ENCODE data around the gene CYP26C1.

CYP26C1 gene, protein sequence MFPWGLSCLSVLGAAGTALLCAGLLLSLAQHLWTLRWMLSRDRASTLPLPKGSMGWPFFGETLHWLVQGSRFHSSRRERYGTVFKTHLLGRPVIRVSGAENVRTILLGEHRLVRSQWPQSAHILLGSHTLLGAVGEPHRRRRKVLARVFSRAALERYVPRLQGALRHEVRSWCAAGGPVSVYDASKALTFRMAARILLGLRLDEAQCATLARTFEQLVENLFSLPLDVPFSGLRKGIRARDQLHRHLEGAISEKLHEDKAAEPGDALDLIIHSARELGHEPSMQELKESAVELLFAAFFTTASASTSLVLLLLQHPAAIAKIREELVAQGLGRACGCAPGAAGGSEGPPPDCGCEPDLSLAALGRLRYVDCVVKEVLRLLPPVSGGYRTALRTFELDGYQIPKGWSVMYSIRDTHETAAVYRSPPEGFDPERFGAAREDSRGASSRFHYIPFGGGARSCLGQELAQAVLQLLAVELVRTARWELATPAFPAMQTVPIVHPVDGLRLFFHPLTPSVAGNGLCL

DNA sequence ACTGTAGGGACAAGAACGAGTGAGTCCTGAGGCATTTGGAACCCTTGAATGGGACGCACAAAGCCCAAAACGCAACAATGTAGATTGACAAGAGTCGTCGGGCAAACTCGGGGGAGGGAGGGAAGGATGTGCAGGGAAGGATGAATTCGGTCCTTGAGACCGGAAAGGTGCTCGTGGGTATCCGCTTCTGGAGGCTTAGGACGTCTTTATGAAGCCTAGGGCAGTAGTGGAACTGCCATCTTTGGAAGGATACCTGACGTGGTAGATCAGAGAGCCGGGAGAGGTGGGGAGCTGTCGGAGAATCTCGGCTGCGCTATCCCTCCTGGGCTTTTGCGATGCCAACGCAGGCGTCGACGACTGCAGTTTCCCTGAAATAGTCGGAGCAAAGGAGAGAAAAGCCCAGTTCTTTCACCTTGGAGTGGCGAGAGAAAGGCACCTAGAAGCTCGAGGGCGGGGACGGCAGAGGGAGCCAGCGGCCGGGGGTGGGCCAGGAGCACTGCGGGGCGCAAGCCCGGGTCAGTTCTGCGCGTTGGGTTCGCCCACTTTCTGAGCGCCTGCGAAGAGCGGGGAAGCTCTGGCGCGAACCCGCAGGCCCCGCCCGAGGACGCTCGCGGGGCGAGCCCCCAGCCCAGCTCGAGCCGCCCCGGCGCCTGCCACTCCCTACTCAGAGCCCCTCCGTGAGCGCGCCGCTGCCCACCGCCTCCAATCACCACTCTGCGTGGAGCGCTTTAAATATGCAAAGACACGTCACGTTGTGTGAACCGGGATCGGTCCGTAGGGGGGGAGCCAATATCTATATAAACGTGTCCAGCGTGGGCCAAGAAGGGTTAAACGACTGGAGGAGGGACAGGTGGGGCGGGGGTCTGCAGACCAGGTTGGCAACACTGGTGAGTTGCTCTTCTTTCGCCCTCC is at the start of gene CYP26C1:
Gene CYP26C1 (plus strand): TSS at position 824 of the 912 bp plus-strand sequence. CDS start 466 bp downstream, outside the sequence.
- no peak for DNase-seq (ENCODE audit: low read depth in 2 of 2)

DNA sequence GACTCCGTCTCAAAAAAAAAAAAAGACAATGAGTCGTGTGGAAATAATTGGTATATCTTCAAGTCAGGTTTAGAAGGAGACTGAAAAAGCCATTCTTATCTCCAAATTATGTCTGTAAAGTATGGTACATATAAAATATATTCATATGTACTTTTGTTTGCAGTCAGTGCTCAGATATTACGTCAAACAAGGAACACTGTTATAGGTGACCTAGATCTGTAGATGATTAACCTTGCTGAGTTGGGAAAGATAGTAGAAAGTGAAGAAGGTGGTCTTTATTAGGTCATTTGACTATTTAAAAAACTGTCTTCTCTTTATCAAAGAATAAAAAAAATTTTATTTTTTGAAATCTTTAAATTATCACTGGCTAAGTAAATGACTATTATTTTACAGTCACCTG is 44.9 kb upstream of the CYP26C1 start:
- DNase-seq (ENCODE audit: low read depth in 2 of 2) = no peak

DNA sequence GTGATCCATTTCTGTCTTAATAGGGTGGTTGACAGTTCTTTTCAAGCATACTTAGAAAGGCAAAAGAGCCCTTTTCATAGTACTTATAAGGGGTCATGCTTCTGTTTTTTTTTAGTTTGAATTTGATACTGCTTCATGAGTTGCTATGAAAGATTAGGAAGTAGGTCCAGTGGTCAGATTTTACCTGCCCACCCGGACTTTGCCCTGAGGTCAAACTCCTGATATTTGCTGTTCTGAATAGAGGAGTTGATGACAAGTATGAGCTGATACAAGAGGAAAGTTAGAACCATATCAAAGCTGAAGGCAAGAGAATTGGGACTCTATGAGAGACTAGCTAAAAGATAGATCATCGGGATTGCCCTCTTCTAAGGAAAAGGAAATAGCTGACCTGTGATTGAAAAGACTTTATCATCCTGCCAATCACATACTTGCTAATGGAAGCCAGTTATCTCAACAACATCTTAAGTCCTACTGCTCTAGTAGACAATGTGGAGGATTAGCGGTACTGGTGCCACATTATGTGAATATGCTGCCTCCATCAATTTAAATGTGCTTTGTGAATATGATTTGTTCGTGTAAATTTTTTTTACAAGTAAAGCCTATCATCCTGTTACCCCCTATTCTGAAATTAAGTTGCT is 37.5 kb upstream of the CYP26C1 start:
- no peak for DNase-seq (ENCODE audit: low read depth in 2 of 2)

DNA sequence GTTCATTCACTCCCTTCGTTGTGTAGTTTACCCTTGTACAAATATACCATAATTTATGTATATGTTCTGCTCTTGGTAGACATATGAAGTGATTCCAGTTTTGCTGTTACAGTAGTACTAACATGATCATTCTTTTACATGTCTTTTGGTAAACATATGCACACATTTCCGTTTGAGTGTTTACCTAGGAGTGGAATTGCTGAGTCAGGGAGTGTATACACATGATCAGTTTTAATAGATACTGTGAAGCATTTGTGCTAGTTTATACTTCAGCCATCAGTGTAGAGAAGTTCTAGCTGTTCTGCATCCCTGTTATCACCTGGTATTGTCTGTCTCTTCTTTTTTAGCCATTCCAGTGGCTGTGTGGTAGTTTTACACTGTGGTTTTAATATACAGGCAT is 34.5 kb upstream of the CYP26C1 start:
- no peak for DNase-seq (ENCODE audit: low read depth in 2 of 2)

DNA sequence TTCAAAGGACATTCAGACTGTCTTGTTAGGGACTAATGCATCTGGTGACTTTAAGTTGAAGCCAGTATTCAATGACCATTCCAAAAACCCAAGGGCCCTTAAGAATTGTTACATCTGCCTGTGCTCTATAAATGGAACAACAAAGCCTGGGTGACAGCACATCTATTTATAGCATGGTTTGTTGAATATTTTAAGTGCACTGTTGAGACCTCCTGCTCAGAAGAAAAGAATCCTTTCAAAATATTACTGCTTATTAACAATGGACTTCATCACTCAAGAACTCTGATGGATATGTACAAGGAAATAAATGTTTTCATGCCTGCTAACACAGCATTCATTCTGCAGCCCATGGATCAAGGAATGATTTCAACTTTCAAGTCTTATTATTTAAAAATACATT is 33.1 kb upstream of the CYP26C1 start:
- no peak for DNase-seq (ENCODE audit: low read depth in 2 of 2)

DNA sequence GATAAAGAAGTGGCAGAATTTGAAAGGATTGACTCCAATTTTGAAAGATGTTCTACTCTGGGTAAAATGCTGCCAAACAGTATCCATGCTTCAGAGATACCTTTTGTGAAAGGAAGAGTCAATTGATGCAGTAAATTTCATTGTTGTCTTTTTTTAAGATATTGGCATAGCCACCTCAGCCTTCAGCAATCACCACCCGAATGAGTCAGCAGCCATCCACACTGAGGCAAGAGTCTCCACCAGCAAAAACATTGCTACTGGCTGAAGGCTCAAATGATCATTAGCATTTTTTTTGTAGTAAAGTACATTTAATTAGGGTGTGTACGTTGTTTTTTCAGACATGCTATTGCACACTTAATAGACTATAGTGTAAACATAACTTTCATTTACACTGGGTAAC is 31.7 kb upstream of the CYP26C1 start:
- DNase-seq (ENCODE audit: low read depth in 2 of 2) = no peak

DNA sequence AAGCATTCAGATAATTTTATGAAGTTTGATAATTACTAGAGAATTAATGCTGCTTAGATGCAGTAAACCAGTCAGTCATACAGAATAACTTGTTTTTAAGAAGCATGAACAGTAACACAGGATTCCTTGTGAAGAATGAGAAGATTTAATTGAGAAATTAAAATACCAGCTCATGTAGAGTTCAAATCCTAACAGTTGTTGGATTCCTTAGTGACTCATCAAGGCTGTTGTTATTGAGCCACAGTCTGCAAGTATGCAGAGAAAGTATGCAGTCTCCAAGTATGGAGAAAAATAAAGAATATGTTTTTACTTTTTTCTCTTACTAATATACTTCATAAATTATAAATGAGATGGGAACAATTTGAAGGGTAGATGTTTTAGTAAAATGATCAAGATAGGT is 30.2 kb upstream of the CYP26C1 start:
- no peak for DNase-seq (ENCODE audit: low read depth in 2 of 2)

DNA sequence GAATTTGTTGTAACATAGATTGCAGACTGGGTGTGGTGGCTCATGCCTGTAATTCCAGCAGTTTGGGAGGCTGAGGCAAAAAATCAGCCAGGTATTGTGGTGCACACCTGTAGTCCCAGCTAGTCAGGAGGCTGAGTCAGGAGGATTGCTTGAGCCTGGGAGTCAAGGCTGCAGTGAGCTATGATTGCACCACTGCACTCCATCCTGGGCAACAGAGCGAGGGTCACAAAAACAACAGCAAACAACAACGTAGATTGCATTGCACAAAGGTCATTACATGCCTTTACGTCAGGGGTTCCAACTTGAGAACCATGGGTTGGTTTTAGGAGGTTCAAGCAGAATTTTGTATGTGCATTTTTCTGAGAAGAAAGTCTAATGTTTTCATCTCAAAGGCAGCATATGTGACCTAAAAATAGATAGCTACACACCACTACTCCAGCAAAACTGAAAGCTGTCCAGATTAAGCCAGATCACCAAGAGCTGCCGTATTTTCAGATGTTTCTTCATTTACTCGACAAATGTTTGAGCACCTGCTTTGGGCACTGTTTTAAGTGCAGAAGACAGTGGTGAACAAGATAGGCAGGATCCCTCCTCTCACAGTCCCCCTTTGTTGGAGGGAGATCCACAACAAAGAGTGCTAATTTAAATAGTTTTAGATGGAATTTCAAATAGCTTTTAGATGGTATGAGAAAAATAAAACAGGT is 28.3 kb upstream of the CYP26C1 start:
- no peak for DNase-seq (ENCODE audit: low read depth in 2 of 2)

DNA sequence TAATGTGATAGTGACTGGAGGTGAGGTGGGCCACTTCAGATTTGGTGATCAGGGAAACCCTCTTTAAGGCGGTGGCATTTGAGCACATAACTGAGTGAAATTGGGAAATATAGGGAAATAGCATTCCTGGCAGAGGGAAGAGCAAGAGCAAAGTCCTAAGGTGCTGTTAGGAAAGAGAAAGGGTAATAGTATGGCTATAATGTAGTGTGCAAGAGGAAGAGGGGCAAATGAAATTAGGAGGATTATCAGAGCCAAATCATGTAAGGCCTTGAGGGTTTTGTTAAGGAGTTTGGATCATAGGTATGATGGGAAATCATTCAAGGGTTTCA is 27.8 kb upstream of the CYP26C1 start:
- DNase-seq (ENCODE audit: low read depth in 2 of 2) = no peak

DNA sequence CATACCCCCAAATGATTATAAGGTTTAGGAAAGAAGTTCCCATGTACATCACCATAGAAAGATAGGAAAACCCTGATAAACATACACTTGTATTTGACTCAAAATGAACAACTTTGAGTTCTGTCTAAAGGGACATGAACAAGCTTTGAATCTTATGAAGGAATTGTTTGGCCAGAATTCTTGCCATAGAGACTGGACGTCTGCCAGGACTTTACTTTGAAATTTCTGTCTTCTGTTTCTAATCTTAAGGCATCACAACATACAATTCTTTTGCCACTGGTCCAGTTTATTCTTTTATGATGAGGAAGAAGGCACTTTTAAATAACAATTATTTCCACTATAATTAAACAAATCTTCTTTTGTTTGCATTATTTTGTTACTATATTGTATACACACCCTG is 26.2 kb upstream of the CYP26C1 start:
- no peak for DNase-seq (ENCODE audit: low read depth in 2 of 2)

DNA sequence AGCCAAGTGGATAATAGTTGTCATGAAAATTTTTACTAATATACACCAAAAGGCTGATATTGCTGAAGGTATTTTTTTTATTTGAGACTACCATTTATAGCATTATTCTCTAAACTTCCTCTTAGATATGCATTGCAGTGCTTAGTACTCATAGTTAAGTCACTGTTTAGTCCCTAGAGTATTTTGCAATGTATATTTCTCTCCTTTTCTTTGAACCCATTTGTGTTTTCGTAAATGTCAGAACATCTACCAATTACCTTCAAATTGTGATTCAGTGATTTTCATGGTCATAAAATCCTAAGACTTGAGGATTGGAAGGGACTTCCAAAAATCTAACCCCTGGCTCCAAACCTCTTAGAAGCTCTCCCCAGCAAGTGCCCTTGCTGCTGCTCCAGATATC is 21.5 kb upstream of the CYP26C1 start:
- DNase-seq (ENCODE audit: low read depth in 2 of 2) = no peak

DNA sequence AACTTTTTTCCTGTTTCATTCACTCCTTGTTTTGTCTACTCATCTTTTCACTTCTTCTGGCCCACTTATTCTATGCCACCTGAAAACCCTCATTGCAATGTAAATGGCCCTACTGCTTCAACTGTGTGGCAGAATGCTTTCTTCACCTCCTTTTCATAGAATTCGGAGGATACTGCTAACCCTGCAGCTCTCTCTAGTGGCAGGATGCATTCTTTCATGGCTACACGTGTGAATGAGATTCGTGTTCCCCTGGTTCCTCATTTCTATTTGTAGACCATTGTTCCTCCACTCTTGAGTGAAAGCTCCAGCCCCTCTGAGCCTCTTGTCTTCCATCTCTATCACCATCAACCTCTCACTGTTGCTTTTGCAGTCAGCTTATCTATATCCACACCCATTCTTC is 20.9 kb upstream of the CYP26C1 start:
- DNase-seq (ENCODE audit: low read depth in 2 of 2) = no peak

DNA sequence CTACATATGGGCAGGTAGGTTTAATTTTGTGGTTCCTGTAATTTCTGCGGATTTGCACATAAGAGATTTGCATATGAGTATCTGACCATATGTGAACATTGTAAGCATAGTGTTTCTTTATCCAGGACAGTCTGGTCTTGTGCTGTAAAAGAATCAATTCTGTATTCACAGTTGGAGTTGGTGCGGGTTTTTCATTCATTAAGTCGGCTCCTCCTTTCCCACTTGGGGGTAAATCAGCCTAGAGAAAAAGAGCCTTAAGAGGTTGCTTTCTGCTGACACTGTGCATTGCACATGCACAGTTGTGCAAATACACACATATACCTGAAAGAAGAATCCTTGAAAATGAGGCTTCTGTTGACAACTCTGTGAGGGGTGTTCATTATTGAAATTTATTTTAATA is 6.1 kb upstream of the CYP26C1 start:
- no peak for DNase-seq (ENCODE audit: low read depth in 2 of 2)

DNA sequence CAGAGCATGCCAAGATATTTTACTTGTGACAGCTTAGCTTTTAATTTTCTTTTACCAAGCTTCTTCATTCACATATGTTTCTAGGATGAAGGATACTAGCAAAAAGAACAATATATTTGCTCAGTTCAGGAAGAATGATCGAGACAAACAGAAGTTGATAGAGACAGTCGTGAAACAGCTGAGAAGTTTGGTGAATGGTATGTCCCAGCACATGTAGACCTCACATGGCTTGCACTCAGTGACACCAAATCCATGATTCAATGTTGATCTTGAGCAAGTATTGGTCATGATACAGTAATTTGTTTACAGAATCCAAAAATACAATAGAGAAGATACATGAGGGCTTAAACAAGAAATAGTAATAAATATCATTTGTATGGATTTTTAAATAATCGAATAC is 2.5 kb upstream of the CYP26C1 start:
- DNase-seq (ENCODE audit: low read depth in 2 of 2) = no peak

DNA sequence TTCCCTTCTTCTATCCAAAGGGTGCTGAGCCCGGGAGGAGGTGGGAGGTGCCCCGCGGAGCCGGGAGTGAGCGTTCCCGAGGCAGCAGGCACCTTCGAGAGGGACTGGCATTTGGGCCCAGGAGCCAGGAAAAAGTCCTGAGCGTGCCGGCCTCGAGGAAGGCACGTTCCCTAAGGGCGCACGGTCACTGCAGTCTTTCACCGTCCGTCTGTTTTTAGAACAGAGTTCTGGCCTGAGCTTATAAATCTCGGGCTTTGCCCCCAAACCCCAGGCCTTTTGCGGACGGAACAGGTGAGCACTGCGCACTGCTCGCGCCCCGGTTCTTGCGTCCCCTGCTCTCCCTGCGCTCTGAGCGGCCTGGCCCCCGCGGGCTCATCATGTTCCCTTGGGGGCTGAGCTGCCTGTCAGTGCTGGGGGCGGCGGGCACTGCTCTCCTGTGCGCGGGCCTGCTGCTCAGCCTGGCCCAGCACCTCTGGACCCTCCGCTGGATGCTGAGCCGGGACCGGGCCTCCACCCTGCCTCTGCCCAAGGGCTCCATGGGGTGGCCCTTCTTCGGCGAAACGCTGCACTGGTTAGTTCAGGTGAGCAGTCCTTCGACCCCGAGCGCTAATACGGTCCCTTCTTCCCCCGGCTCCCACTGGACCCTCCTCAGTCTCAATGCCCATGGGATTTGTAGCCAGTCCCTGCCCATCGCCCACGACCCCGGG is 442 bp downstream of the CYP26C1 start:
- DNase-seq (ENCODE audit: low read depth in 2 of 2) = no peak

DNA sequence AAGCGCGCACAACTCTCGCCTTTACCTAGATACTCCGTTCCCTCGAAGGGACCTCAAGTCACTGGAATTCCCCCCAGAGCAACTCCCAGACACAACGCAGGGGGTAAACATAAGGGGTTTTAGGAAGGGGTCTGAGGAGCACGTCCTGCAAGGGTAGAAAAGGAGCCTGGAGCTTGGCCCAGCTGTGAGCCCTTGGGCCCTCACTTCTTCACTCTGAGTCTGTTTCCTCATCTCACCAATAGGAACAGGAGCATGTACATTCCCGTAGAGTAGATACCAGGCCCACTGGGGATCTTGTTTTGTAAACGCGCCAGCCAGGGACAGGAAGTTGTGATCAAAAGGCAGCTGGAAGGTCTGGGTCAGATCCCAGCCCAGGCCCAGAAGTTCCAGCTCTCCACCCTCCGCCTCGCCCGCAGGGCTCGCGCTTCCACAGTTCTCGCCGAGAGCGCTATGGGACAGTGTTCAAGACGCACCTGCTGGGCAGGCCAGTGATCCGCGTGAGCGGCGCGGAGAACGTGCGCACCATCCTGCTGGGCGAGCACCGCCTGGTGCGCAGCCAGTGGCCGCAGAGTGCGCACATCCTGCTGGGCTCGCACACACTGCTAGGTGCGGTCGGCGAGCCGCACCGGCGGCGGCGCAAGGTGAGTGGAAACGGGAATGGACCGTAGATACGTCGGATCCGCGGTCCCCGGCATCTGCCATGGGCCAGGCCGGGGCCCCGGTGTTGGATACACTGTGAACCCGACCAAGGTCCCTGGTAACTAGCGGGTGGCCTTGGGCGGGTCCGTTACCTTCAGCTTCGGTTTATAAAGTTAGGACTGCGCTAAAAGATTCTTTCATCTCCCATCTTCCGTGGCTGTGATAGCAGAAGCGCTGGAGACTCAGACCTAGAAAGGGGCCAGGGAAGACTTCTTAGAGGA is 1.3 kb downstream of the CYP26C1 start:
- no peak for DNase-seq (ENCODE audit: low read depth in 2 of 2)

DNA sequence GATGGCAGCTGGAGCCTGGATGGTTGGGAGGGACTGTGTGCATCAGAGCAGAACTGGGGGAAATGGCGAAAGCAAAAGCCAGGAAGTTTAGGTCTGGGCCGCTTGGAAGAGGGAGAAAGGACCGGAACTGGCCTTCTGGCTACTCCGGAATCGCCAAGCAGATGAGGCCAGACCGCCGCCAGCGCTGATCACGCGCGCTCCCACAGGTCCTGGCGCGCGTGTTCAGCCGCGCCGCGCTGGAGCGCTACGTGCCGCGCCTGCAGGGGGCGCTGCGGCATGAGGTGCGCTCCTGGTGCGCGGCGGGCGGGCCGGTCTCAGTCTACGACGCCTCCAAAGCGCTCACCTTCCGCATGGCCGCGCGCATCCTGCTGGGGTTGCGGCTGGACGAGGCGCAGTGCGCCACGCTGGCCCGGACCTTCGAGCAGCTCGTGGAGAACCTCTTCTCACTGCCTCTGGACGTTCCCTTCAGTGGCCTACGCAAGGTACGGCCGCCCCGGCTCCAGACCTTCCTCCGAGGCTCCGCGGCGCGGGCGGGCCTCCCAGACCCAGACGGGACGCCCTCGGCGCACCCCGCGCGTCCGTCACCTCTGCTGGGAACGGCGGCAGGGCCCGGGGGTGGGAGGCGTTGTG is 2.0 kb downstream of the CYP26C1 start:
- peak; percentile 35 to 53 for DNase-seq (ENCODE audit: low read depth in 2 of 2)

DNA sequence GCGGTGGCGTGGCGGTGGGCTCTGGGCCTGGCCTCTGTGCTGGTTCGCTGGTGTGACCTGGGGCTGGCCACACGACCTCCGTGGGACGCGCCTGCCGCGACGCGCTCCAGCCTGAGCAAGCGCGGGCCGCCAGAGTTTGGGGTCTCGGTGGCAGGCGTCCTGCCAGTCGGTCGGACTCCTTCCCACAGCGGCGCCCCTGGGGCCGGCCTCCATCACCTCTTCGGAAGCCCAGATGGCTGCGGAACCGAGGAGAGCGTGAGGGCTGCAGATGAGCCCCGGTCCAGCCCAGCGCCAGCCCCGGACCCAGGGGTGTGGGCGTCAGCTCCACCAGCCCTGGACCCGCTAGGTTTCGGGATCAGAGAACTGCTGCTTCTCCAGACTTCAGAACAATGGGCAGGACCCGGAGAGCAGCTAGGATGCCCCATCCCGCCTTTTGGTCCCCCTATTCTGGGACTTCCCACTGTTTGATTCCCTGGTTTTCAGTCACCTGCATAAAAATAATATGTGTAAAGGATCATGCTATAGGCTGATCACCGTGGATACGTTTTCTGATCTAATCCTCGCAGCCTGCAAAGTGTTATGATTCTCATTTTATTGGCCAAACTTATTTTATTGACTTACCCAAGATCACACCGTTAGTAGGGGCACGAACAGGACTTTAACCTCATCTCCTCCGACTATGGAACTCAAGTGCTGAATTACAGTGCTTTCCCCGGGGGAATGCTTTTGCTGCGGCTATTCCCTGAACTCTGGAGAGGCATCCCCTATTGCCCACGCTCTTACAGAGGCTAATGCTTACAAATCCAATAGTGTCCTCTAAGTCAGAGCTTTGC is 2.8 kb downstream of the CYP26C1 start:
- DNase-seq (ENCODE audit: low read depth in 2 of 2) = no peak

Data from stimulated activated CD4-positive, alpha-beta T cell treated with anti-CD3 and anti-CD28 coated beads, Interleukin-15, amount 100 ng/mL, for 48 hours (primary cell).